ENCODE measurements around the gene ADCY7.

The ADCY7 gene

GRCh38 chr16:50251375-50252081 lies 14.8 kb upstream of the ADCY7 start:
- TF ChIP-seq CTCF (IDR thresholded peaks at IDR 0.05; ENCODE audit: low read depth, low read length): no peak
- no peak for DNase-seq

GRCh38 chr16:50252082-50252611 lies 14.2 kb upstream of the ADCY7 start:
- no peak overlapping the region for H3K27ac ChIP-seq
- no peaks in the 10 kb centered on the region for H3K27me3 ChIP-seq (ENCODE audit: insufficient read depth, low read depth, severe bottlenecking)
- no peak overlapping the region for H3K4me3 ChIP-seq (ENCODE audit: low read depth, low read length)
- no peaks in the 10 kb centered on the region for H3K36me3 ChIP-seq
- no peaks in the 10 kb centered on the region for H3K9me3 ChIP-seq (ENCODE audit: severe bottlenecking)
- no peak for DNase-seq
- no peak for TF ChIP-seq CTCF (IDR thresholded peaks at IDR 0.05; ENCODE audit: low read depth, low read length)

More at GRCh38 chr16:50251375-50252081, 14.8 kb upstream of the ADCY7 start:
- Histone ChIP-seq H3K9me3 (ENCODE audit: severe bottlenecking) (no peaks in the 10 kb centered on the region), H3K36me3 (no peaks in the 10 kb centered on the region), H3K27me3 (ENCODE audit: insufficient read depth, low read depth, severe bottlenecking) (no peaks in the 10 kb centered on the region), H3K4me3 (ENCODE audit: low read depth, low read length) (no peak overlapping the region), H3K27ac (no peak overlapping the region)

- no peak for DNase-seq
- Histone ChIP-seq H3K36me3 (no peaks in the 10 kb centered on the region), H3K9me3 (ENCODE audit: severe bottlenecking) (no peaks in the 10 kb centered on the region), H3K27me3 (ENCODE audit: insufficient read depth, low read depth, severe bottlenecking) (no peaks in the 10 kb centered on the region), H3K4me3 (ENCODE audit: low read depth, low read length) (no peak overlapping the region), H3K27ac (no peak overlapping the region)
- no peak for TF ChIP-seq CTCF (IDR thresholded peaks at IDR 0.05; ENCODE audit: low read depth, low read length)
Observed at GRCh38 chr16:50252874-50253513, 13.4 kb upstream of the ADCY7 start.

GRCh38 chr16:50253514-50253910 lies 12.8 kb upstream of the ADCY7 start:
- Histone ChIP-seq H3K9me3 (ENCODE audit: severe bottlenecking) (no peaks in the 10 kb centered on the region), H3K27me3 (ENCODE audit: insufficient read depth, low read depth, severe bottlenecking) (no peaks in the 10 kb centered on the region), H3K4me3 (ENCODE audit: low read depth, low read length) (no peak overlapping the region), H3K36me3 (no peaks in the 10 kb centered on the region), H3K27ac (no peak overlapping the region)
- TF ChIP-seq CTCF (IDR thresholded peaks at IDR 0.05; ENCODE audit: low read depth, low read length): no peak
- no peak for DNase-seq

GRCh38 chr16:50254072-50254471 lies 12.3 kb upstream of the ADCY7 start:
- TF ChIP-seq CTCF (IDR thresholded peaks at IDR 0.05; ENCODE audit: low read depth, low read length): no peak
- no peaks in the 10 kb centered on the region for H3K9me3 ChIP-seq (ENCODE audit: severe bottlenecking)
- no peak for DNase-seq
- no peaks in the 10 kb centered on the region for H3K27me3 ChIP-seq (ENCODE audit: insufficient read depth, low read depth, severe bottlenecking)
- H3K4me3 ChIP-seq (ENCODE audit: low read depth, low read length): no peak overlapping the region
- no peaks in the 10 kb centered on the region for H3K36me3 ChIP-seq
- no peak overlapping the region for H3K27ac ChIP-seq

Measured in WERI-Rb-1 (cell line).